Neural progenitor cell (in vitro differentiated cells): ENCODE measurements around the gene VPS37B.

Source experiments
- CTCF ChIP-seq: fragments of 200-600 bp; sonication (generic); IDR thresholded peaks from 2 replicates; pipeline ENCODE4 v1.5.1; 2017; ENCODE audit warnings: antibody characterized with exemption, mild to moderate bottlenecking
- EZH2phosphoT487 ChIP-seq: fragments of 200-600 bp; sonication (generic); IDR thresholded peaks from 2 replicates; pipeline ENCODE4 v1.6.1; 2017; ENCODE audit warnings: antibody characterized with exemption

- TF ChIP-seq EZH2phosphoT487 (no peak), CTCF (no peak)
These were observed 36.3 kb upstream of the VPS37B start for GRCh38 chr12:122932207-122932606.
